ENCODE measurements around the gene CDH16.
"Not testable (repeated sequence)": the region's sequence is repeated elsewhere in the genome, so short reads cannot be mapped to it uniquely, and the experiment has no call there.

The CDH16 gene

GRCh38 chr16:66936889-66937554 is 18.3 kb upstream of the CDH16 start:
- no peak overlapping the region for H3K4me2 ChIP-seq (ENCODE audit: low read length)

GRCh38 chr16:66936462-66936861 is 17.8 kb upstream of the CDH16 start:
- peaks cover 47% of the 10 kb centered on the region for H3K79me2 ChIP-seq (ENCODE audit: low read length)
- H3K9ac ChIP-seq (ENCODE audit: low read length): no peak overlapping the region
- no peak overlapping the region for H3K4me3 ChIP-seq (ENCODE audit: low read length)
- H3K4me1 ChIP-seq (ENCODE audit: low read length): peaks cover 13% of the 10 kb centered on the region
- 0 out of 2 replicates have a peak, but pooled peaks cover 3% of the 10 kb centered on the region for H4K20me1 ChIP-seq (ENCODE audit: insufficient read depth, low read length)
- no peak overlapping the region for H3K27ac ChIP-seq (ENCODE audit: low read length)
- TF ChIP-seq CTCF (IDR thresholded peaks at IDR 0.05; ENCODE audit: low read depth, low read length): no peak
- TF ChIP-seq EZH2phosphoT487 (IDR thresholded peaks at IDR 0.05; ENCODE audit: low read depth): no peak
- no peaks in the 10 kb centered on the region for H3K27me3 ChIP-seq (ENCODE audit: low read depth, low read length)
- peaks cover 15% of the 10 kb centered on the region for H3K36me3 ChIP-seq (replicated peaks; ENCODE audit: low read depth, low read length)
- H2AFZ ChIP-seq (ENCODE audit: low read depth, low read length): no peak overlapping the region
- H3K4me2 ChIP-seq (ENCODE audit: low read length): no peak overlapping the region
- H3K9me3 ChIP-seq (ENCODE audit: insufficient read depth, low read length): no peaks in the 10 kb centered on the region

More at GRCh38 chr16:66936889-66937554, 18.3 kb upstream of the CDH16 start:
- Histone ChIP-seq H3K4me3 (ENCODE audit: low read length) (no peak overlapping the region), H4K20me1 (ENCODE audit: insufficient read depth, low read length) (0 out of 2 replicates have a peak, but pooled peaks cover 3% of the 10 kb centered on the region), H3K9ac (ENCODE audit: low read length) (no peak overlapping the region), H3K79me2 (ENCODE audit: low read length) (peaks cover 47% of the 10 kb centered on the region), H3K27me3 (ENCODE audit: low read depth, low read length) (no peaks in the 10 kb centered on the region), H2AFZ (ENCODE audit: low read depth, low read length) (no peak overlapping the region), H3K36me3 (replicated peaks; ENCODE audit: low read depth, low read length) (peaks cover 14% of the 10 kb centered on the region), H3K9me3 (ENCODE audit: insufficient read depth, low read length) (no peaks in the 10 kb centered on the region), H3K4me1 (ENCODE audit: low read length) (peaks cover 13% of the 10 kb centered on the region), H3K27ac (ENCODE audit: low read length) (no peak overlapping the region)
- no peak for TF ChIP-seq CTCF (IDR thresholded peaks at IDR 0.05; ENCODE audit: low read depth, low read length)
- TF ChIP-seq EZH2phosphoT487 (IDR thresholded peaks at IDR 0.05; ENCODE audit: low read depth): no peak

- Histone ChIP-seq H3K79me2 (ENCODE audit: low read length) (peaks cover 47% of the 10 kb centered on the region), H3K27me3 (ENCODE audit: low read depth, low read length) (no peaks in the 10 kb centered on the region), H3K4me2 (ENCODE audit: low read length) (peak within 1 kb of the TSS; percentile 82), H3K4me3 (ENCODE audit: low read length) (peak within 1 kb of the TSS; percentile 85), H3K9ac (ENCODE audit: low read length) (peak within 1 kb of the TSS; percentile 98), H3K4me1 (ENCODE audit: low read length) (peaks cover 13% of the 10 kb centered on the region), H3K27ac (ENCODE audit: low read length) (peak within 1 kb of the TSS; percentile 69), H4K20me1 (ENCODE audit: insufficient read depth, low read length) (0 out of 2 replicates have a peak, but pooled peaks cover 3% of the 10 kb centered on the region), H2AFZ (ENCODE audit: low read depth, low read length) (peak within 1 kb of the TSS; percentile 80; the same call in 1 of the 2 replicates), H3K36me3 (replicated peaks; ENCODE audit: low read depth, low read length) (peaks cover 15% of the 10 kb centered on the region), H3K9me3 (ENCODE audit: insufficient read depth, low read length) (no peaks in the 10 kb centered on the region)
- TF ChIP-seq CTCF (IDR thresholded peaks at IDR 0.05; ENCODE audit: low read depth, low read length): no peak
Observed at GRCh38 chr16:66935314-66936011, 16.8 kb upstream of the CDH16 start, which contains the start of gene CES2. Gene CES2 (plus strand): TSS chr16:66935516. CDS start chr16:66935636, 120 bp downstream.

- peaks cover 15% of the 10 kb centered on the region for H3K36me3 ChIP-seq (replicated peaks; ENCODE audit: low read depth, low read length)
- H2AFZ ChIP-seq (ENCODE audit: low read depth, low read length); H3K27me3 ChIP-seq (ENCODE audit: low read depth, low read length); H3K9me3 ChIP-seq (ENCODE audit: insufficient read depth, low read length); H4K20me1 ChIP-seq (ENCODE audit: insufficient read depth, low read length): not testable (repeated sequence)
- H3K9ac ChIP-seq (ENCODE audit: low read length): peak overlapping the region; percentile 98
- peaks cover 47% of the 10 kb centered on the region for H3K79me2 ChIP-seq (ENCODE audit: low read length)
- peak overlapping the region; percentile 69 for H3K27ac ChIP-seq (ENCODE audit: low read length)
- peak overlapping the region; percentile 82 for H3K4me2 ChIP-seq (ENCODE audit: low read length)
- peaks cover 13% of the 10 kb centered on the region for H3K4me1 ChIP-seq (ENCODE audit: low read length)
- H3K4me3 ChIP-seq (ENCODE audit: low read length): peak overlapping the region; percentile 85
Observed at GRCh38 chr16:66934839-66935313, 16.2 kb upstream of the CDH16 start.
